GM12891 (cell line): Measurements from ENCODE around the gene TRIM9.

ENCODE experiments used
- POLR2A ChIP-seq: IDR thresholded peaks from 2 replicates; pipeline ENCODE4 v1.6.1; 2011; ENCODE audit warnings: low read depth, low read length, control low read depth
- POLR2AphosphoS5 ChIP-seq: IDR thresholded peaks from 2 replicates; pipeline ENCODE4 v1.6.1; 2011; ENCODE audit warnings: low read depth, low read length, control low read depth
- POU2F2 ChIP-seq: IDR thresholded peaks from 2 replicates; pipeline ENCODE4 v1.6.1; 2011; ENCODE audit warnings: low read depth, mild to moderate bottlenecking, control low read depth, low read length, moderate library complexity
- TAF1 ChIP-seq: IDR thresholded peaks from 2 replicates; pipeline ENCODE4 v1.6.1; 2011; ENCODE audit warnings: low read depth, low read length, control low read depth

DNA sequence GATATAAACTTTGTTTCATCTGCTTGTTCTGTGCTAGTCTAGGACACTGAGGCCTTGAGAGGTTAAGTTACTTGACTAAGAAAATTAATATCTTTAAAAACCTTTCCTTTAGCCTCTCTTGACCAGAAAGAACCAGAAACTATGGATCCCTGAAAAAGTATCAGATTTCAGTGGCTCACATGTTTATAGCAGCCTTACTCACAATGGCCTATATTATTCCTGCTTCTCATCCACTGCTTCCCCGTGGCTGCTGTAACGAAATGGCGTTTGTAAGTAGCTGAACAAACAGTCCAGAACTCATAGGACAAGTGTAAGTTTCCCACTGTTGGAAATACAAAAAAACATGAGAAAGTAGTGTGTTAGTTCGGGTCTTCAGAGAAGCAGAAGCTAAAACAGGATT is 147.5 kb downstream of the TRIM9 start:
- no peak for TF ChIP-seq POLR2A
- TF ChIP-seq POLR2AphosphoS5, result no peak
- no peak for TF ChIP-seq TAF1
- no peak for TF ChIP-seq POU2F2
